ENCODE measurements around the gene P4HA1.

P4HA1 gene

DNA sequence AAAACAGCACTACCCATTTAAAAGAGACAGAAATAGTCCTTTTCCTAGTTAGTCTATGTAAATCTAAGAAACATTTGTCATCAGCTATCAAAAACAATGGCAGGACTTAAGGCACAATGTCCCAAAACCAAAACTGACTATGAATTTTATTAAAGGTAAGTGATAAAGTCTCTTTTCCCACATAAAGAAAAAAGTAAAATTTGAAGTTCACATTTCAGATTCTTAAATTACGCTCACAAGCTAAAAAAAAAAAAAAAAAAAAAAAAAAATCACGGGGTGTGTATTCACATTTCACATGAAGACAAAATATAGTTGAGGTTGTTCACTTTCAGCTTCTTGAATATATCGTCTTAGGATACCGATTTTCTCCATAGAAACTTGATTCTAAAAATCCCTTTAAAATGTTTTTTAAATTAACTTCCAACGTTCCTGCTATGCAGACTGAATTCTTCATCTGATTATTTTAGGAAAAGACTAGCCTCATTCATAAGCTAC lies 1.6 kb downstream of the P4HA1 start:
- DNase-seq (ENCODE audit: low spot score) = no peak

DNA sequence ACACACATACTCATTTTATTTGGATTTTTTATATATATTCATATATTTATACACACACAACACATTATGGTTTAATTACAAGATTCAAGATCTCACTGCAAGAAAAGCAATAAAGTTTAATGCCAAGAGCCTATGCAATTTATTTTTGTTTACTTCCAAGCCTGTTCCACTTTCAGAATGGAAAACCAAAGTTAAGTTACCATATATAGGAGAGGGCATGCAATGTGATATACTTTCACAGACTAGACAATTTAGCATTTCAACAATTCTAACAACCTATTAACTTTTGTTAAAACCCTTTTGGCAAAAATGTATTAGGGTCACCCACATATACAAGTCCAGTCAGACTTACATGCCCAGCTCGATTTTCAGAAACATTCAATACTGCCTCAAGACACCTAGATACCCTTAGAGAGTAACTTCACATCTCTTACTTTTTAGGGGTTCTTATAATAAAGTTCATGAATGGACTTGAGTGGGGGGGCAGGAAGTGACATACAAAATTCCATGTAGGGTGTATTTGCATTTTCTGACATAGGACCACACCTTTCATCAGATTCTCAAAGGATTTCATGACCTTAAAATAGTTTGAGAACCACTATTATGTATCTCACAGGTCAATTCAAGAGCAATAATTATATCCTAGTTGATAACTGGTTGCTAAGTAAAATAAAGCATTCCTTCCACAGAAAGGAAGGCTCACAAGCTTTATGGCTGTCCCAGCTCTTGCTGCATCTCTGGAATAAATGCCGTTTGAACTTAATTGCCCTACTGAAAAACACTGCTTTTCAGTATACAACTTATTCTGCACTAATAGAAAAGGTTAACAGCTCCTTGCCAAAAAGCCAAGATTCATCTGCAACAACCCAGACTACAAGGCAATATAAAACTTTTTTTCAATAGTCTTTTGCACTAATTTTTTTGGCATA lies 2.5 kb downstream of the P4HA1 start:
- no peak for DNase-seq (ENCODE audit: low spot score)

DNA sequence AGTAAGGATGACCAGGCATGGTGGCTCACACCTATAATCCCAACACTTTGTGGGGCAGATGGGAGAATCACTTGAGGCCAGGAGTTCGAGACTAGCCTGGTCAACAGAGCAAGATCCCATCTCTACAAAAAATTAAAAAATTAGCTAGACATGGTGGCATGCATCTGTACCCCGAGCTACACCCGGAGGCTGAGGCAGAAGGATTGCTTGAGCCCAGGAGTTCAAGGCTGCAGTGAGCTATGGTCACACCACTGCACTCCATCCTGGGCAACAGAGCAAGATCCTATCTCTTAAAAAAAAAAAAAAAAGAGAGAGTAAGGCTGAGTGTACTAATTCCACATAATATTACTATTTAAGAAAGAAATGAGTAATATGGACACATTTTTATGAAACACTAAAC lies 3.8 kb downstream of the P4HA1 start:
- no peak for DNase-seq (ENCODE audit: low spot score)

DNA sequence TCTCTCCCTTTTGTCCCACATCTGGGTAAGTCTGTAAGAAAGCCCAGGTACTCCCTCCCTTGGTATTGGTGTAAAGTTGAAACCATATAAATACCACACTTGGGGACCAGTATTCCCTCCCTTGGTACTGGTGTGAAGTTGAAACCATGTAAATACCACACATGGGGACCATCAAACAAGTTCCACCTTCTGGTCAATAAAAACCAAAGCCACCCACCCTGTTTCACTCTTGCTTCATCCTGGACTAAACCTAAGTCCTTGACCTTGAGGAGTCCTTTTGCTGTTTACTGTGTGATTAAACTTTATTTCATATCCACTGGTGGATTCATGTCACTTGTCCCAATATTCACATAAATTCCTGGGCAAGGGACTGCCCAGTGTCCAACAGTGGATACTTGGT lies 8.4 kb downstream of the P4HA1 start:
- no peak for DNase-seq (ENCODE audit: low spot score)

DNA sequence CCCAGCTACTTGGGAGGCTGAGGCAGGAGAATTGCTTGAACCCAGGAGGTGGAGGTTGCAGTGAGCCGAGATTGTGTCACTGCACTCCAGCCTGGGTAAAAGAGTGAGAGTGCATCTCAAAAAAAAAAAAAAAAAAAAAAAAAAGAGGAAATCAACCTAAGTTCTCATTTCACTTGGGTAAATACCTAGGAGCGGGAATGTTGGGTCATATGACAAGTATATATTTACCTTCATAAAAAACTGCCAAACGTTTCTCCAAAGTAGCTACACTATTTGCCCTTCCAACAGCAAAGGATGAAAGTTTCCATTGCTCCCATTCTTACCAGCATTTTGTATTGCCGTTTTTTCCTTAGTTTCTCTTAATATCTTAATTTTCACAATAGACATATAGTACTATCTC lies 9.8 kb downstream of the P4HA1 start:
- no peak for DNase-seq (ENCODE audit: low spot score)

DNA sequence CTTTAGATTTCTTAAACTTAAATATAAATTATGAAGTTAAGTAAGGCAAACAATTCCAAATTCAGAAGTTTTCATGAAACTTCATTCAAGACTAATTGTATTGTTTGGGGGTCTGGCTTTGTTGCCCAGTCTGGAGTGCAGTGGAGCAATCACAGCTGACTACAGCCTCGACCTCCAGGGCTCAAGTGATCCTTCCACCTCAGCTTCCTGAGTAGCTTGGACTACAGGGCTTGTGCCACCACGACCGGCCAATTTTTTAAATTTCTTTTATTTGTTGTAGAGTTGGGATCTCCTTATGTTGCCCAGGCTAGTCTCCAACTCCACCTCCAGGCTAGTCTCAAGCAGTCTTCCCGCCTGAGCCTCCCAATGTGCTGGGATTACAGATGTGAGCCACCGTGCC lies 12.5 kb downstream of the P4HA1 start:
- DNase-seq (ENCODE audit: low spot score) = no peak

DNA sequence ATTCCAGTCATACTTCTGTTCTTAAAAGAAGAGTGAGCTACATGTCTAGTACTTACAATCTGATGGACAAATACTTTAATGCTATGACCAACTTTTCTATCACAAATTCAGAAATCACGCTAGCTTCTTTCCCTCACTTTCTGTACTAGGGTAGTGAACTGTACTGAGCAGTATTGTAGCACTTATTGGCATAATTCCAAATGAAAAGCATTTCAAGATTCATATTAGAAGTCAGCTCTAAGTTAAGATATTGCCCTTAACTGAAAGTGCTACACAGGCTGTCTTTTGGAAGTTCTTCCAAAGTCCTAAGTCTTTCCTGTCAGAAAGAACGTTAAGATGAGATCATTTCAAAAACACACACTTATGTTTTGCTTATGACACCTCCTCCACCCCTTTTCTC lies 13.4 kb downstream of the P4HA1 start:
- no peak for DNase-seq (ENCODE audit: low spot score)

DNA sequence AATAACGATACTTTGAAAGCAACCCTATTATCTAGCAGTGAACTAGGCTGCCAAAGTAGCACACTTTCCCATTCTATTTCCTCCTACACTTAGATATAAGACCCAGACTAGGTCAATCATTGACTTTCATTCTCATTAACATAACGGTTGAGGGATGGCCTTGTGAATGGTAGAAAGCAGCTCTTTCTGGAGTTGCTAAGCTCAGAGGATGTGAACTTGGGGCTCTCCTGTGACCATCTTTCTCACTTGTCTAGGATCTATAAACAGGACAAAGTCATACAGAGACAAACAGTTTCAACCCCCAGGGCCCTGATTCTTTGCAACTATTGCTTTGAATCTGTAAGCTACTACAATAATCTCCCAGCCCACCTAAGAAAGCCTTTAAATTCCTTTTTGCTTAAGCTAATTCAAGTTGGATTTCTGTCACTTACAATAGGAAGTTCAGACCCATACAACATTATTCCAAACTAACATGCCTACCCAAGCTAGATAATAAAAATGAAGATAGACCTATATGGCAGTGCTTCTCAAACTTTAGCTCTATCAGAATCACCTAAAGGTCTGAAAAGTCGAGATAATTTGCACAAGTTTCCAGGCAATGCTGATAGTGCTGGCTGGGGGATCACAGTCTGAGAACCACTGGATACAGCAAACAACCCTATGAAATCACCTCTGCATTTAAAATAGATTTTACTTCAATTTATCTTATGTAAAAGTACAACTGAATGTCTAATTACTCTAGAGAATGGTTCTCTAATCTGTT lies 16.7 kb downstream of the P4HA1 start:
- no peak for DNase-seq (ENCODE audit: low spot score)

DNA sequence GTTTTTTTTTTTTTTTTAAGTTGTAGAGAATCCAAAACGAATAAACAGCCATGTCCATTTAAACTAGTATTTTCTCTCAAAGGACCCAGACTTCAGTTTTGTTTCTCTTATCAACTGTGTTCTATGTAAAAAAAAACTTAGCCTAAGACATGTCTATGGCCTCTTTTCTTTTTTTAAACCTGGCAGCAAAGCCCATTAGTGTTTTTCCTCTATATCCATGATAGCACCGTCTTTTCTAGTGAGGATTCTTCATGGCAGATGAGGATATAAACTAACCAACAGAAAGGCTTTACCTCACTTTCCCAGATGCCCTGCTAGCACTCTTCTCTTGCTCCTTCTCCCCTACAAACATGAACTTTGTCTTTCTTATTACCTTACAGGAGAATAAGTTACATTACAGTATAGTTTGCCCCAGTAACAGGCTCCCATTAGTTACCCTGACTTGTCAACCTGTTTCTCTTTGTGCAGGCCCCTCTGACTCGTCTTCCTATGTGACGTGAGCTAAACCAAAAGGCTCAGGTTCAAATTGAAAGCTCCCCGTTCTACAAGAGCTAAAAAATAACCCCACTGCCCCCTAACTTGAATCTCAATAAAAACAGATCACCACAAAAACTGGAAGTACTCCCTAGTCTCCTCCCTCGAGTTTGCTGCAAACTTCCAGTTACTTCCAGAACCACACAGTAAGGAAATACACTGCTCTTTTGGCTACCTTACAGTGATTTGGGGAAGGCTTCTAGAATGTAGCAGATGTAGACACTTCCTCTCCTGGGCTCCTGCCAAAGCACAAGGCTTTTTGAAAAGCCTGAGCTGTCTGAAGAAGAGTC lies 20.1 kb downstream of the P4HA1 start:
- no peak for DNase-seq (ENCODE audit: low spot score)

DNA sequence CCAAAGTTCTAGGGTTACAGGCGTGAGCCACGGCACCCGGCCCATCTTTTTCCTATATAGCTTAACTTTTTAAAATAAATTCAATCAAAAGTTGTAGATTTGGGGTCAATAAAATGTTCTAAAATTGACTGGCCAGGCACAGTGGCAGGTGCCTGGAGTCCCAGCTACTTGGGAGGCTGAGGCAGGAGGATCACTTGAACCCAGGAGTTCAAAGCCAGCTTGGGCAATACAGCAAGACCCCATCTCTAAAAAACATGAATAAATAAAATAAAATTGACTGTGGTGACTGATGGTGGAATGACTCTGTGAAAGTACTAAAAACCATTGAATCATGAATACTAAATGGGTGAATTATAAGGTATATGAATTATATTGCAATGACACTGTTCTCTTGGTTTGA lies 20.8 kb downstream of the P4HA1 start:
- DNase-seq (ENCODE audit: low spot score) = no peak

DNA sequence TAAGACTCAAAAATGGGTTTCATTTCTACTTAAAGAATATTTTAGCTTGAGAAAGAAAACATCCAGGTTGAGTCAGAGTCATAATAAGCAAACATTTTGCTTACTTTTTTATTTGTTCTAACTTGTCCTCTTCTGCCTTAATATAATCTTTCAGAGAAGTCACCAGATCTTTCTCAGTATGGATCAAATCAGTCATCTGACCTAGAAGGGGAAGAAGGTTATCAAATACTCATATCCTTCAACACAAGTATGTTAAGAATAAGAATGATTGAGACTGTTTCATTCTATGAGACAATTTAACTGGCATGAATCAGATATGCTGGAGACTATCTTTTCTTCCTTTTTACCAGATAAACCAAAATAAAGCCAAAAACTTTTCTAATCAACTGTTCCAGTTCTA lies 23.0 kb downstream of the P4HA1 start:
- no peak for DNase-seq (ENCODE audit: low spot score)

DNA sequence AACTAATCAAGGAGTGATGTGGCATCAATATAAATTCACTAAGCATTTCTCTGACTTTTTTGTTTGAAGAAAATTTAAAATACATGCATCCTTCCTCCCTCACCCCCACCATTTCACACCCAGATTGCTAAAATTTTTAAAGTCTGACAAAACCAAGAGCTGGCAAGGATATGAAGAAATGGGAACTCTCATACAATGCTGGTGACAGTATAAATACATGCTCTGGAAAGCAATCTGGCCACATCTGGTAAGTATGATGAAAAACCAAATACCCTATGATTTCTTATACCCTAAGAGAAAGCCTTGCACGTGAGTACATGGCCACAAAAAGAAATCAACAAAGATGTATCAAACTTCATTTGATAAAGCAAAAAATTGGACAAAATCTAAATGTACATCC lies 31.2 kb downstream of the P4HA1 start:
- no peak for DNase-seq (ENCODE audit: low spot score)

DNA sequence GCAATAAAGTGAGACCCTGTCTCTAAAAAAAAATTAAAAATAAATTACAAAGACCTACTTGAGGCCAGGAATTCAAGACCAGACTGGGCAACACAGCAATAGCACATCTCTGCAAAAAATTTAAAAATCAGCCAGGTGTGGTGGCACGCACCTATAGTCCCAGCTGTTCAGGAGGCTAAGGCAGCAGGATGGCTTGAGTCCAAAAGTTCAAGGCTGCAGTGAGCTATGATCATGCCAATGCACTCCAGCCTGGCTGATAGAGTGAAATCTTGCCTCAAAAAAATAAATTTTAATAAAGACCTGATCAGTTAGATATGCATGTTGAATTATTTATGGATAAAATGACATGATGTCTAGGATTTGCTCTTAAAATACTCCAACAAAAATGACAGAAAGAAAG lies 34.9 kb downstream of the P4HA1 start:
- no peak for DNase-seq (ENCODE audit: low spot score)

DNA sequence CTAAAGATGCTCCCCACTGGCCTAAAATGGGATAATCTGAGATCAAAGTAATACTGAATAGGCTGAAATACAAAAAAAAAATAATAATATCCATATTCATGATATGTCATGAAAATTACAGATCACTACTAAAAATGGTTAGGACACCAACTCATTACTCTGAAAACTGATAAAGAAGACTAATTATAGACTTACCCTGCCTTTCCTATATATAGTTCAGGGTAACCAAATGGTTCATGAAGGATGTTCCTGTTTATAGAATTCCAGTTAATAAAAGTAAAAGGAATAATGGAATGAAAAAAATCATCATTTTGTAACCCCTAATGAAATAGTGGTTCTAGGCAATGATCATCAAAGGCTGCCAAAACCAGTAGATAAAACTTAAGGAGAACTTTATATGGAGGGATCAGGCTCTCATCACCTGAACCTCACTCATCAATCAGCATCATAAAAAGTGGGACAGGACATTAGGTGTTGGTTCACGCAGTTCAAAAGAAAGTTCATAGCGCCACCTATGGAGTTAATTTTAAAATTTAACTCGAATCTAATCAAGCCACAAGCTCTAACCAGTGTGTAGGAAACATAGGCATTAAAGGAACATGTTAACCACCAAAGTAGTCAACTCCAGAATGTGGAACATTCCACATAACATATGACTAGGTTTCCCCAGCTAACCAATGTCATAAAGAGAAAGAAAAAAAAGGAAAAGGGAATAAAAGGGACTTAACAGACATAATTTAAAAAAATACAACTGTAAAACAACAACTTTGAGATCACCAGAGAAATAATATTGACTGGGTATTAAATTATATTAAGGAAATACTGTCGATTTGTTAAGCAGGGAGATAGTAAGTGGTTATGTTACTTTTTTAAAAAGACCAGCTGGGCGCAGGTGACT lies 35.7 kb downstream of the P4HA1 start:
- peak; percentile 32 for DNase-seq (ENCODE audit: low spot score)

DNA sequence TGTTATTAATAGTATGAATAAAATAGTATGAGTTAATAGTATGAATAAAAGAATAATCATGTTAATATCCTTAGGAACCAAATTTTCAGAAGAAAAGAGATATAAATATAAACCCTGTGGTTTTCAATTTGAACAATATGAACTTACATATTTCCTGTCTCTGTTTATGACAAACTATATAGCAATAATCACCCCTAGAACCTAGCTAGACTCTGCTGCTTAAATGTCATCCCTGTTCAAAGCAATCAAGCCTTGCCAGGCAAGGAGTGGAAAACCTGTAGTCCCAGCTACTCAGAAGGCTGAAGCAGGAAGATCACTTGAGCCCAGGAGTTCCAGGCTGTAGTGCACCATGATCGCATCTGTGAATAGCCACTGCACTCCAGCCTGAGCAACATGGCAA lies 36.5 kb downstream of the P4HA1 start:
- no peak for DNase-seq (ENCODE audit: low spot score)

DNA sequence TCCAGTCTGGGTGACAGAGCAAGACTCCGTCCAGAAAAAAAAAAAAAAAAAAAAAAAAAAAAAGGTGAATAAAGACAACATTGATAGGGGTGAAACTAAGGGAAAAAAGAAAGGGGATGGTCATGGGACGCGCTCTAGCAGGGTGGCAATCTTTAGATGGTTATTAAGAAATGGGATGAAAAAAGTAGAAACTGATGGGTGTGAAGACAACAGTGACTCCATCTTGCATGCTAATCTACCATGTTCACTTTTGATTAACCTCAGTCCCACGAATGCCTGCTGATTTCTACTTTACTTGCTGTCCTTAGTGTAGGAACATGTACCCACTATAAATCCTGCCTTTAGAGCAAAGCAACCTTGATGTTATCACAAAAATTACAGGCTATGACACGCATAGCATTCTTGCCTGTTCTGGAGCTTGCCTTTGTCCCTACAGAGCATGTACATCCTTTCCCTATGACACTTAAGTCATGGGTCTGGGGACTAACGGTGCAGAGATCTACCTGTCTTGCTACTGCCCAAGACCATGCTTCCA lies 38.5 kb downstream of the P4HA1 start:
- peak; percentile 3 for DNase-seq (ENCODE audit: low spot score)

DNA sequence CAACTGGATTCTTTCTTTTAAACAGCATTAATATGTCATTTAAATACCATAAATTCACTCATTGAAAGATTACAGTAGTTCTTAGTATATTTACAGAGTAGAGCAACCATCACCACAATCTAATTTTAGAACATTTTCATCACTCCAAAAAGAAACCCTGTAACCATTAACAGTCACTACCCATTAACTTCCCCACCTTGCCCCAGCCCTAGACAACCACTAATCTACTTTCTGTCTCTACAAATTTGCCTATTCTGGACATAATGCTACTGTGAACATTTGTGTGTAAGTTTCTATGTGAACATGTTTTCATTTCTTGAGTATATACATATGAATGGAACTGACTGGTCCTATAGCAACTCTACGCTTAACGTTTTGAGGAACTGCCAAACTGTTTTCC lies 42.4 kb downstream of the P4HA1 start:
- no peak for DNase-seq (ENCODE audit: low spot score)

DNA sequence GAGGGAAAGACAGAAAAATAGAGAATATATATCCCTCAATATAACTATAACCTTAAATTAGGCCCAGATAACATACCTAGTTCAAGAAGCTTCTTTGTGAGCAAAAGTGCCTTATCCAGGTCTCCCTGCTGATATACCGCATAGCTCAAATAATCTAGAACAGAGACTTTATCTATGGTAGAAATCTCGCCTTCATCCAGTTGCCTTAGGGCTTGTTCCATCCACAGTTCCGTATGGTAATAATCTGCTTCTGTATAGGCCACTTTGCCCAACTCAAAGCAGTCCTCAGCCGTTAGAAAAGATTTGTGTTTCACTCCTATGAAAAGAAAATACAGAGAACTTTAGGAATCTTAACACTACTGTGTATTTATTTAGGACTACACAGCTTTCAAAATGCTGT lies 43.4 kb downstream of the P4HA1 start:
- no peak for DNase-seq (ENCODE audit: low spot score)

DNA sequence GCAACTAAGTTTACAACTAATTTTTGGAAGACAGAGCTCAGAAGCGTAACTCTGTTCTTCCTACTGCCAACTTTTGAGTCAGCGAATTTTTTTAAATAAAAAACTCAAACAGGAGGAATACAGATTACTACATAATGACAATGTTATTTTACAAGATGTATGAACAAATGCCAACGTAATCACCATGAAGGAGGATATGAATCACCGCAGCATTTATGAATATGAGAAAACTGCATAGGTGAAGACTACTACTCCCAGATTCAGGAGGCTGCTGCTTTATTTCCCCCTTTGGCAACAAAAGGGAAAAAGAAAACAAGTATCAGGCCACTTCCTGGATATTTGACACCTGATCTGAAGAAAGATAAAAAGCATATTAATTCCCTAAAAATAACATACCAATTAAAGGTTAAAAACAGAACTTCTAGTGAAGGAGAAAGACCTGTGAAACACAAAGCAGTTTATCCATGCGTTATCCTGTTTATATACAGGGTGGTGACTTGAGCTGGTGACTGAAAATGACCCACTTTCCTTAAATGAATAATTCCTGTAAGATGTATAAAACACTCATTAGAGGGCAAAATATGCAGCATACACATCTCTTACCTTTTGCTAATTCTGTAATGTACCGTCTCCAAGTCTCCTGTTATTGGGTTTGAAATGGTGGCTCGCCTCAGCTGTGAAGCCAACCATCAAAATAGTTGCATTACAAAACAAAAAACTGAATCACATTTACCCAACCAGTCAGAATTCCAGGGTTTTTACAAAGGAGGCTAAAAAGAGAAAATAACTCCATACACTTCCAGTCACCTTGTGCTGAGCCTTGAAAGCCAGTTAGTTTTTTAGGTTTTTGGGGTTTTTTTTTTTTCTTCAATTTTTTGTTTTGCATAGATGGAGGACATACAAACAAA lies 52.0 kb downstream of the P4HA1 start:
- no peak for DNase-seq (ENCODE audit: low spot score)

Measured in SK-N-DZ (cell line).